Cardiac fibroblast (primary cell): ENCODE results near the gene FAM120B.
"Not testable (repeated sequence)": the region's sequence is repeated elsewhere in the genome, so short reads cannot be mapped to it uniquely, and the experiment has no call there.

Experiments used
- DNase-seq, 2 donors: peaks; one replicate each; pipeline versions ENCODE4 v3.0.0 to v3.0.0-alpha.2; 2010; ENCODE audit warnings: low read depth in 2 of 2
- H3K4me3 ChIP-seq, 2 donors: replicated peaks in 1 of 2; 1 replicate in 1 of 2; 2 replicates in 1 of 2; pipeline ENCODE4 v1.5.1; 2011; ENCODE audit warnings: low read depth in 2 of 2, low read length in 2 of 2, mild to moderate bottlenecking in 2 of 2, moderate library complexity in 1 of 2
- CTCF ChIP-seq: IDR thresholded peaks from one replicate; pipeline ENCODE4 v1.5.1; 2011; ENCODE audit warnings: low read depth, mild to moderate bottlenecking, low read length, inconsistent platforms

FAM120B gene

GRCh38 chr6:170347091-170347490 is 40.5 kb downstream of the FAM120B start:
- no peak for TF ChIP-seq CTCF

GRCh38 chr6:170347975-170348374 is 41.4 kb downstream of the FAM120B start:
- no peak for TF ChIP-seq CTCF
- DNase-seq = no peak
- H3K4me3 ChIP-seq = no peak overlapping the region

More at GRCh38 chr6:170347091-170347490, 40.5 kb downstream of the FAM120B start:
- H3K4me3 ChIP-seq = no peak overlapping the region
- no peak for DNase-seq

GRCh38 chr6:170351456-170351855 is 44.9 kb downstream of the FAM120B start:
- DNase-seq = not testable (repeated sequence)

GRCh38 chr6:170355190-170355589 is 48.6 kb downstream of the FAM120B start:
- DNase-seq = not testable (repeated sequence)

More at GRCh38 chr6:170351456-170351855, 44.9 kb downstream of the FAM120B start:
- not testable (repeated sequence) for H3K4me3 ChIP-seq

GRCh38 chr6:170355661-170356060 is 49.1 kb downstream of the FAM120B start:
- DNase-seq = no peak
- no peak overlapping the region for H3K4me3 ChIP-seq
- TF ChIP-seq CTCF = no peak

More at GRCh38 chr6:170355190-170355589, 48.6 kb downstream of the FAM120B start:
- not testable (repeated sequence) for H3K4me3 ChIP-seq

- DNase-seq = no peak
- no peak for TF ChIP-seq CTCF
- H3K4me3 ChIP-seq = no peak overlapping the region
Observed at GRCh38 chr6:170357812-170358211, 51.3 kb downstream of the FAM120B start.

- TF ChIP-seq CTCF = no peak
- no peak overlapping the region for H3K4me3 ChIP-seq
- DNase-seq = no peak
Observed at GRCh38 chr6:170358496-170358895, 51.9 kb downstream of the FAM120B start.

GRCh38 chr6:170360476-170360875 is 53.9 kb downstream of the FAM120B start:
- no peak overlapping the region for H3K4me3 ChIP-seq
- peak; percentile 37 to 75 for DNase-seq
- TF ChIP-seq CTCF = no peak
